Eye (tissue), 1 donor: ENCODE data around the gene C1QC.

Source experiments
- DNase-seq: peaks from one replicate; pipeline ENCODE4 v3.0.0-alpha.2; 2015

Gene C1QC

DNA sequence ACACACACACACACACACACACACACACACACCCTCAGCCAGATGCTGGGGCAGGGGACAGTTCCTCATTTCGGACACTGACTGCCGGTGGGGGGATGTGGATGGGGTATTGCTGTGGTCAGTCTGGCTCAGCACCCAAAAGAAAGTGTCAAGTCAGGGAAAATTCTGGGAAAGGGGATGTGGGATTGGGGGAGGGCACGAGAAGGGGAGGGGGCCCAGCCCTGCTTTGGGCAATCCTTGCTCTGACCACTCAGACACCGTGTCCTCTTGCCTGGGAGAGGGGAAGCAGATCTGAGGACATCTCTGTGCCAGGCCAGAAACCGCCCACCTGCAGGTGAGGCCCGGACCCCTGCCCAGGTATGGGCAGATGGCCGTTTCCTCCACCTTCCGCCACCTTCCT is at the start of gene C1QC:
TSS of gene C1QC (plus strand) at position 253 of the 400 bp plus-strand sequence. CDS start 391 bp downstream, outside the sequence.
- DNase-seq: no peak

DNA sequence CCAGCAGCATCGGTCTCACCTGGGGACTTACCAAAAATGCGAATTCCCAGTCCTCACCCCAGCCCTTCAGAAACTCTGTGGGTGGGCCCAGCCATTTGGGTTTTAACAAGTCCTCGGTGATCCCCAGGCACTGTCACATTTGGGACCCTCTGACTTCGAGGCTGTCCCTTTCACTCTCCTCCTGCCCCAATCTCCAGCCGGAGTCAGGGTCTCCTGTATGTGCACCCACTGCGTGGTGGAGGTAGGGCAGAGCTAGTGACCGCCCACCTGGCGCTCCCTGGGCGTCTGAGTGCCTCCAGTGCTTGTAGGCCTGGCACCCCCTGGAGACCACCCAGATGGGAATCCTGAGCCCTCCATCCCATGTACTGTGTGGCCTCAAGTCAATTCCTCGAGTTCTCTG is 49.0 kb upstream of the C1QC start:
- no peak for DNase-seq

DNA sequence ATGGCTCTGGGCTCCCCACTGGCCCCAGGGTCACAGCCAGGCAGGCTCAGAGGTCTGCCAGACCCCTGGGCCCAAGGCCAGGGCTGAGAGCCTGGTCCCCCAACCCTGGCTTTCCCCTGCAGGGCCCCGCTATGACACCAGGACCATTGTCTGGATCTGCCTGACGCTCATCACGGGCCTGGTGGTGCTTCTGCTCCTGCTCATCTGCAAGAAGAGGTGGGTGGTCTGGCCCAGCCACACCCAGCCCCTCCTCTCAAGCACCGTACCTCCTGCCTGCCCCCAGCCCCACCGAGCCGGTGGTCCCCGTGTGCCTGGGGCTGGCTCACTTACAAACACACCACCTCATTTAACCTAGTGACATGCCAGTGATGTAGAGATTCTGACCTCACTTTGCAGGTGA is 48.3 kb upstream of the C1QC start:
- DNase-seq: no peak

DNA sequence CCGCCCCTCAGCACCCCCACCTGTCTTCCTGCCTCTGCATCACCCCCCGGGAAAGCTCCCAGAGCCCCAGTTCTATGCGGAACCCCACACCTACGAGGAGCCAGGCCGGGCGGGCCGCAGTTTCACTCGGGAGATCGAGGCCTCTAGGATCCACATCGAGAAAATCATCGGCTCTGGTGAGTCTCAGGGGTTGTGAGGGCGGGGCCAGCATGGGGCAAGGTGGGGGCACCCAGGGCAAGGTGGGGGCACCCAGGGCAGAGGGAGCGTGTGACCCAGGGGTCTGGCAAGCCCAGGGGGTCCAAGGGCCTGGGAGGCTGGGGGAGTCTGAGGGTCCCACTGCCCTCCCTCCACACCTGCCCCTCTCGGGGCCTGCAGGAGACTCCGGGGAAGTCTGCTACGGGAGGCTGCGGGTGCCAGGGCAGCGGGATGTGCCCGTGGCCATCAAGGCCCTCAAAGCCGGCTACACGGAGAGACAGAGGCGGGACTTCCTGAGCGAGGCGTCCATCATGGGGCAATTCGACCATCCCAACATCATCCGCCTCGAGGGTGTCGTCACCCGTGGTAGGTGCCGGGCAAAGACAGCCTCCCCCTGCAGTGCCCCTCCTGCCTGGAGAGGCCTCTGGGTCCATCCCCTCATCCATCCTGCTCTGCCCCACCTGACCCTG is 46.0 kb upstream of the C1QC start:
- DNase-seq: no peak

DNA sequence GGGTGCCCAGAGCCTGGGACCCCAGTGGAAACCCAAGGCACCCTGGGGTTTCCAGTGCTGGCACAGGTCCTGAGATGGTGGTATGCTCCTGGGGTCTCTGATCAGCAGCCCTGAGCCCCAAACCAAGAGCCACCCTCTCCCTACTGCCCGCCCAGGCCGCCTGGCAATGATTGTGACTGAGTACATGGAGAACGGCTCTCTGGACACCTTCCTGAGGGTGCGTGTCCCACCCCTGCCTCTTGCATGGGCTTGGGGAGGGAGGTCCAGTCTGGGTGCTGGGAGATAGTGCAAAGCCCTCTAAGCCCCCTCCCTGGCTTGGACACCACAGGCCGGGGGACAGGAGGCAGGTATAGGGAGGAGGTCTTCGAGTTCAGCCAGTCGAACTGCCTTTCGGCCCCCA is 45.4 kb upstream of the C1QC start:
- no peak for DNase-seq

DNA sequence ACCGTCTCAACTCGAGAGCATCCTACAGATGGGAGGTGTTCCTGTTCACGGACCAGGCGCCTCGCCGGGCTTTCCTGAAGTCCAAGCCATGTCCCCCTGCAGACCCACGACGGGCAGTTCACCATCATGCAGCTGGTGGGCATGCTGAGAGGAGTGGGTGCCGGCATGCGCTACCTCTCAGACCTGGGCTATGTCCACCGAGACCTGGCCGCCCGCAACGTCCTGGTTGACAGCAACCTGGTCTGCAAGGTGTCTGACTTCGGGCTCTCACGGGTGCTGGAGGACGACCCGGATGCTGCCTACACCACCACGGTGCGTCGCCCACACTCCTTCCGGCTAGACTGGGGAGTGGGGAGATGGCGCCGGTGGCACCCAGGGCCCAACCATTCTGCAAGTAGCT is 44.7 kb upstream of the C1QC start:
- no peak for DNase-seq

DNA sequence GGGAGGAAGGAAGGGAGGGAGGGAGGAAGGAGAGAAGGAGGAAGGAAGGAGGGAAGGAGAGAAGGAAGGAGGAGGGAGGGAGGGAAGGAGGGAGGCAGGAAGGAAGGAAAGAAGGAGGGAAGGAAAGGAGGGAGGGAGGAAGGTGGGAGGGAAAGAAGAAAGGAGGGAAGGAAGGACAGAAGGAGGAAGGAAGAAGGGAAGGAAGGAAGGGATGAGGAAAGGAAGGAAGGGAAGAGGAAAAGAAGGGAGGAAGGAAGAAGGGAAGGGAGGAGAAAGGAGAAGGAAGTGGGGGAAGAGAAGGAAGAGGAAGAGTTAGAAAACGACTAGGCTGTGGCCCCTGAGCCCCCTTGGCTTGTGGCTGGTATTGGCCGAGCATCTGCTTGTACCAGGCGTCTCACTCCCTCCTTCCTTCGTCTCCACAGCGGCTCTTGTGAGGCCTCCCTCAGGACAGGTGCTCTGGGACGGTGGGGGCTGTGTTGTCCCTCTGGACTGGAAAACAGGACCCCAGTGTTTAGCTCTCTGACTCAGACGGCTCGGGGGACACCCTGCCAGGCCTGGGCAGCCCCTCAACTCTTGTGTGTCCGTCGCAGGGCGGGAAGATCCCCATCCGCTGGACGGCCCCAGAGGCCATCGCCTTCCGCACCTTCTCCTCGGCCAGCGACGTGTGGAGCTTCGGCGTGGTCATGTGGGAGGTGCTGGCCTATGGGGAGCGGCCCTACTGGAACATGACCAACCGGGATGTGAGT is 43.2 kb upstream of the C1QC start:
- DNase-seq: no peak

DNA sequence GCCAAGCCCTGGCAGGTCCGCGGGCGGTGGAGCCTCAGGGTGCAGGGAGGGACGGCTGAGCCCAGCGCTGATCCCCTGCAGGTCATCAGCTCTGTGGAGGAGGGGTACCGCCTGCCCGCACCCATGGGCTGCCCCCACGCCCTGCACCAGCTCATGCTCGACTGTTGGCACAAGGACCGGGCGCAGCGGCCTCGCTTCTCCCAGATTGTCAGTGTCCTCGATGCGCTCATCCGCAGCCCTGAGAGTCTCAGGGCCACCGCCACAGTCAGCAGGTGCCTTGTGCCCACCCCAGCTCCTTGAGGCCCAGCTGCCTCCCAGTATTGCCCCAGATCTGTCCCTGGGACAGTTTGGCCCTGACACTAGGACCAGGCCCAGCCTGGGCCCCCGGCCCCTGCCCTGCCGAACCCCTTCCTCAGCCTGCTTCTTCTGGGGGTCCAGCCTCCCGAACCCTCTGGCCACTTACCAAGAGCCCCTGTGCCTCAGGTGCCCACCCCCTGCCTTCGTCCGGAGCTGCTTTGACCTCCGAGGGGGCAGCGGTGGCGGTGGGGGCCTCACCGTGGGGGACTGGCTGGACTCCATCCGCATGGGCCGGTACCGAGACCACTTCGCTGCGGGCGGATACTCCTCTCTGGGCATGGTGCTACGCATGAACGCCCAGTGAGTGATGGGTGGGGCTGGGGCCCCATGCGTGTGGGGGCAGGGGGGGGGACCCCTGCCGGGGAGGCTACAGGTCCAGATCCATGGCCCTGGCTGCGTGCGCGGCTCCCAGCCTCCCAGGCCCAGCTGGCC is 42.4 kb upstream of the C1QC start:
- no peak for DNase-seq

DNA sequence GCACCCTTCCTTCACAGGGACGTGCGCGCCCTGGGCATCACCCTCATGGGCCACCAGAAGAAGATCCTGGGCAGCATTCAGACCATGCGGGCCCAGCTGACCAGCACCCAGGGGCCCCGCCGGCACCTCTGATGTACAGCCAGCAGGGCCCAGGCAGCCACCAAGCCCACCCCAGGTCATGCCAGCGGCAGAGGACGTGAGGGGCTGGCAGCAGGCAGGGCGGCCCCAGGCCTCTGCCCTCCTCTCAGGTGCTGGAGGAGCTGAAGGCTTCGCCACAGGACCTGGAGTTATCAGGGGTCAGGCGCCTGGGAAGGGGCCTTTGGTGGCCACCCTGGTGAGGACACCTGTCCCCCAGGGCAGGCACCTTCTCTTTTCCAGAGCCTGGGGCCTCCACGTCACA is 41.8 kb upstream of the C1QC start:
- no peak for DNase-seq

DNA sequence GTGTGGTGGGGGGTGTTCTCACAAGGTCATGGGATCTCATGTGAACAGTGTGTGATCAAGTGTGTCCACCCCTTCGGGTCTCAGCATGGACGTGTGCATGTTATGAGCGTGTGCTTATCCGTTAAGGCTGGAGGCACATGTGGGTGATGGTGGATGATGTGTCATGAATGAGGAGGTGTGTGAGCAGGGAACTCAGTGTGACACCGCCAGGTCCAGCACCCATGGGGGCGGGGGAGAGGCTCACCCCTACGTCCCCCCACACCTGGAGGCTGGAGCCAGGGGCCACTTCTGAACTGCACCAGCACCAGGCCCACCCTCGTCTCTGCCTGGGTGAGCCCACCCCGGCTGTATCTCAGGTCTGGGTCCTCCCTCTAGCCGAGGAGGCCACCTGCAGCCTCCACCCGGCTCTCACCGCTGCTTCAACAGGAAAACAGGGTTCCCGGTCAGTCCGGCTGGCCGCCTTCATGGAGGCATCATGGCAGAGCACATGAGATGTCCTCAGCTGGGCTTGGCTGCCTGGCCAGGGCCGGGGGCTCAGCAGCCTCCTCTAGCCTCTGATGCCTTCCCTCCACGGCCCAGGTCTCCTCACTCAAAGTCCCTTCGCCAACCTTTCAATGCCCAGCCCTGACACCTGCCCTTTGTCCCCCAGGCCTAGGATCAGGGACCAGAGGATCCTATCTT is 41.2 kb upstream of the C1QC start:
- DNase-seq: no peak

DNA sequence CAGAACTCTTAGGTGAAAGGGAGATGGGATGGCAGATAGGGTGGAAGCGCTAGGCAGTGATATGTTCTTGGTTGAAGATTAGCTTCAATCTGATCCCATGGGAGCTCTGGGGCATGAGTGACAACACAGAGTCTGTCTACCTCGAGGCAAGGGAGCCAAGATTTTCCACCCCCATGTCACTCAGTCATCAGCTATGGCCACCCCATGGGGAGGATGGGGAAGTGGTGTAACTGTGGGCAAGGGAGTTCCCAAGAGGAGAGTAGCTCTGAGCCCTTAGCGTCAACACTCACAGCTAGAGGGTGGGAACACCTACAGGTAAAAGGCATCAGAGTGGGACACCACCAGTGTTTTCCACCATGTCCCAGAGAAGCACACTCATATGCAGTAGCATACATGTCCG is 37.3 kb upstream of the C1QC start:
- no peak for DNase-seq

DNA sequence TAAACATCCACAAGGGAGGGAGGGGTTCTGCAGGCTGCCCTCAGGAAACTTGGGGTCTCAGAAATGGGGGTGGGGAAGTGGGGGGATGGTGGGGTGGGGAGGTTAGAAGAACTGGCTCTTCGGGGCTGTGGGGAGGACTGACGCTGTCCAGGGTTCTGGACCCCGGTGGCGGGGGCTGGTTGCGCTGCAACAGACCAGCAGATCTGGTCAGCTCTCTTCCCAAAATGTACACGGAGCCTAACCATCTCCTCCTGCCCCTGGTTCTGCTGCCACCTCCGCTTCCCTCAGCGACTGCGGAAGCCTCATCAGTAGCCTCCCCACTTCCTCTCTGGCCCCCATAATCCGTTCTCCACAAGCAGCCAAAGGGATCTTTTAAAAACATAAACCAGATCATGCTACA is 36.3 kb upstream of the C1QC start:
- no peak for DNase-seq

DNA sequence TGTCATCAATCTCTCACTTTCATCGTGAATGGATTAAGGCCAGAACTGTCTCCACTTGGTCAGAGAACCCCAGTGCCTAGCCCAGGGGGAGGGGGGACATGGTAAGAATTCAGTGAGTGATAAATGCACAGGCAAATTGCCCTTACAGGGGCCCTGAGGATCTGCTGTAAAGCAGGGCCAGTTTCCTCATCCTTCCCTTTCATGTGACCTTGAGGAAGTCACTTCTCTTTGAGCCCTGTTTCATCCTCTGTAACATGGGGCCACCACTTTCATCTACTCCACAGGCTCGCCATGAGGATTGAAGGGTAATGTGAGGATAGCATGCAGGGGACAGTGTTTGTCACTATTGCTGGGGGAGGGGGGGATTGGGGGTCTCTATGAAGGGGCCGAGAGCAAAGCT is 35.1 kb upstream of the C1QC start:
- DNase-seq: no peak

DNA sequence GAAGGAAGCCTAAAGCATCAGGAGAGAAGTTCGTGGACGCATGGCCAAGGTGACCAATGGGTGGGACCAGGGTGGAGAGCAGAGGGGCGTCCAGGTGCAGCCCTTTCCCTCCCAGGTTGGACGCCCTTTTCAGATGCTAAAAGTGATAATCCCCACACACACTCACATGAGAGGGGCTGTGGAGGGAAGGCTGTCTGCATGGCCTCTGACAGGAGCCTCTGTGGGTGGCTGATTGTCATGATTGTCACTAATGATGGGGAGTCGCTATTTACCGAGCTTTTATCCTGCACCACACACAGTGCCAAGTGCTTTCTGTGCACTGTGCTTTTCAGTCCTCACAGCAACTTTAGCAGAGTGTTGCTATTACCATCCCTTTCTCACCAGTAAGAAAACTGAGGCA is 34.1 kb upstream of the C1QC start:
- no peak for DNase-seq

DNA sequence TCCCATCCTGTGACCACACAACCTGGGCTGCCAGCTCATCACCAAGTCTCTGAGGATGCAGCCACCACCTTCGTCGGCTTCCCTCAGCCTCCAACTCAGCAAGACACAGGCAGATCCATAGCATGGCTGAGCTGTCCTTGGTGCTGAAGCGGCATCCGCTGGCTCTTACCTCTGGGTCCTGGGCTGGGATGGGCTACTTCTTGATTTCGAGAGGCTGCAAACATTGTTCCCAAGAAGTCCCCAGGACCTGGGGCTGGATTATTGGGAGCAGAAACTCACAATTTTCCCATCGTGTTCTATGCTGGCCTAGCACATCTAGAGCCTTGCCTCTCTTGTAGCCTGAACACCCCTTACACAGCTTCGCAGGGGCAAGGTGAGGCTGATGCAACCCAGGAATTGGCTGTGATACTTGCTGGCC is 31.9 kb upstream of the C1QC start:
- peak; percentile 85 for DNase-seq

DNA sequence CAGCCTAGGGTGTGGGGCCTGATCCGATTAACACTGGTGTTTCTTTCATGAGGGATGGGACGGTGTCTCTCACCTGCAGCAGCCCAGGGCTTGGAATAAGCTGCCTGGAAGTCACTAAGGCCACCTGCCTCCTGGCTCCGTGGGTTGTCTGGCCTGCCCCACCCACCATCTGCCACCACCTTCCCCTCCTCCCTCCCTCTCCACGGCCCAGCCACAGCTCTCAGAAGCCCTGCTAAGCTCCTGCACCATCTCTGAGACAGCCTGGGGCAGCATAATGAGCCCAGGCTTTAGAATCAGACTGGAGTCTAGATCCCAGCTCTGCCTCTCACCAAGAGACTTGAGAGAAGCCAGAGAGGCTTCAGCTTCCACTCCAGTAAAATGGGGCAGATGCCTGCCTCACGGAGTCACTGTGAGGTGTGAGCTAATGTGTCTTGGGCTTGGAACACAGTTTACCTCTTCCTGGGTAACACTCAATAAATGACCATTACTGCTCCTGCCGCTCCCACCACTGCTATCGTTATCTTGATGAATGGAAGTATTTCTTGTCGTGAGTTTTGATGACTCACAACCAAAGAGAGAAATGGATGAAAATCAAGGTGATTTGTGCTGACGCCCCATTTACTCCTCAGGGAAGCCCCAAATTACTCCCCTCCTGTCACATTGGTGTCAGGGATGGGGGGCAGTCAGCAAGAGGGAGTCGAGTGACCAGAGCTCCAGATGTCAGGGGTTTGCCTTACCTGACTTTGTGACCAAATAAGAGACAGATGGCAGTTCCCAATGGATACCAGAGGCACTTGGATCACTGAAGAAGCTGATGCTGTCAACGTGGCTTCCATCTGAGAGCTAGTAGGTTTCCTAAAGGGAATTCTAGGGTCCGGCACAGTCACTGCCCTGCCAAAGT is 30.5 kb upstream of the C1QC start:
- peak; percentile 32 for DNase-seq

DNA sequence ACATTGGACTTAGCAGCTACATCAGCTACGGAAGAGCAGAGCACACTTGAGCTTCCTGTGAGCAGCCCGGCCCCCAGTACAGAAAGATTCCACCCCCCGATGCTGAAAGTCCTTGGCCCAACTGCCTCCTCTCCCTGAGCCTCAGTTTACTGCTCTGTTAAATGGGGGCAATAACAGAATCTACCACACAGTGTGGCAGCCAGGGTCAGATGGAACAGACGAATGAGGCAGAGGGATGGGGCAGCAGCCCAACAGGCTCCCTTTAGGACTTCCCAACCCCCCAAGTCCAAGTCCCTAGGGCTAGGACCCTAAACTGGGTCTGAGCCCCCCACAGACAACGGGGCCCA is 29.9 kb upstream of the C1QC start:
- DNase-seq: no peak

DNA sequence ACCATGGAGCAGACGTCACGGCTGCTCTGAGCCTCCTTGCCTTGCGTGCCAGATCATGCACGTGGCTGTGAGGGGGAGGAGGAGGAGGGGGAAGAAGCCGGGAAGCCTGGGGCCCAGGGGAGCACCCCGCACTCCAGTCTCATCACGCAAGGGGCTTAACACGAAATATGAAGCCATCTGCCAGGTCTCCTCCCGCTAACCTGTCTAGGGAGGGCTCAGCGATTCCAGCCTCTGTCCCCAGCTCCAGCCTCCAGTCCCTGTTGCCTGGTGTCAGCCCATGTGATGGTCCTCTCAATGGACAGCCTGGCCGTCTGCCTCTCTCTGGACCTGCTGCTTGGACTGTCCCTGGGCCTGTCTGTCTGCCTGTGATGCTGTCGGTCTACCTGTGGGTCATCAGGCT is 29.5 kb upstream of the C1QC start:
- DNase-seq: peak; percentile 33

DNA sequence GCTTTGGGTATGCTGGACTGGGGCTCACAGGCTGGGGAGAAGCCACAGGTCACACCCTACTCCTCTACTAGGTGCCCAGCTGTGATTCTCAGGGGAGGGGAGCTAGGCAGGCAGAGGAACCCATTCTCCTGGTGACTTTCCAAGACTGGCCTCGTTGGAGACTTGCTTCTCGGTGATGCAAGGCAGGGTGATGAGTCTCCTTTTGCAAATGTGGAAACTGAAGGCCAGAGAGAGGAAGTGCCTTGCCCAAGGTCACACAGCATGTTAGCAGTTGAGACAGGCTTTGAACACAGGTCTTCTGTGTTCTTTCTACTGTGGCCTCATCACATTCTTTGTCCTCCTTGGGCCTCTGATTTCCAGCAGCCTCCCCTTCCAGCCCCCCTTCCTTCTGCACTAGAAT is 27.5 kb upstream of the C1QC start:
- DNase-seq: no peak

DNA sequence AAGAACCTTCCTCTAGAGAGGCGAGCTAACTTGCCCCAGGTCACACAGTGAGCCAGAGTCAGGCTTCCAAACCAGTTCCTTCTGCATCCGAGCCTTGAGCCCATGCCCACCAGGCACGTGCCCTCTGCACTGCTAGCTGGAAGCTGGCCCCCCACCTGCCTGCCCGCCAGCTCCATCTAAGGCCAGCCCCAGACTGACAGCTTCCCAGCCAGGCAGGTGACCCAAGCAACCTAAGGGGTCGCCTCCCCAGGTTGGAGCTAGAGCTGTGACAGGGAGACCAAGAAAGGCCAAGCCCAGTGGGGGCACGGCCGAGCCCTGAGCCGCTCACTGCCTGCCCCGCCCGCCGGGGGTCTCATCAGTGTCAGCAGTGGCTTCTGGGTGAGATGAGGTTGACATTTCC is 26.9 kb upstream of the C1QC start:
- no peak for DNase-seq

DNA sequence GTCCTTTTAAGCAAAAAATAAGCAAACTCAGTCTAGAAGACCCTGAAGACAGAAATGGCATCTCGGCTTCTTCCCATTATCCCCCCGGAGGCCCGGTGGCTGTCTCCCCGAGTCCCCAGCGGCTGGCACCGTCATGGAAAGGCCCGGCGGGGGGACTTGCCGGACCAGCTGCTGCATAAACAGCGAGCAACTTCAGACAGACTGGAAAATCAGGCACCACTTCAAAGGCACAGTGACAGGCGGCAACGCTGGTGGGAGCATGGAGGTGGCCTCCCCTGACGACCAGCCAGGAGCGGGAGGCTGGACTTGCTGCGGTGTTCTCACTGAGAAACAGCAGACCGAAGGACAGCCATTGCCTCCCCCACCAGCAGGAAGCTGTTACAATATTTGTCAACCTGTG is 25.4 kb upstream of the C1QC start:
- DNase-seq: peak; percentile 55

DNA sequence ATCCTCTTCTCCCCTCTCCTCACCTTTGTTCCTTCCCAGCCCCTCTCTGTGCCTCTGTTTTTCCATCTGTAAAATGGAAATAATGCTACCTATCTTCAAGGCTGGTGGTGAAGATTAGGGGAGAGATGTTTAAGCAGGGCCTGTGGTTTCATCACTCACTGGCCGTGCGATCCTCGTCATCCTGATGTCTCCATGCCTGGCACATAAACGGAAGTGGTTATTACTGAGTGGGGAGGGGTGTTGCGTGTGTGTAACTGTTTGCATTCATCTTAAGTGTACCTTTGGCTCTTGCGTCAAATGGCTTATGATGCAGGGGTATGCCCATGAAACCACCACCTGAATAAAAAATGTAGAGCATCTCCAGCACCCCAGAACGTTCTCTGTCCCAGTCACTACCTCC is 24.2 kb upstream of the C1QC start:
- DNase-seq: no peak
